DND-41 (cell line): ENCODE results near the gene DOCK6.

Source experiments
- CTCF ChIP-seq: IDR thresholded peaks from 2 replicates; pipeline ENCODE4 v1.5.1; 2012; ENCODE audit warnings: borderline replicate concordance, low read length, moderate library complexity, mild to moderate bottlenecking; ENCODE audit not compliant: poor library complexity, severe bottlenecking; ENCODE audit errors: extremely low read depth
- EZH2 ChIP-seq: IDR thresholded peaks from 3 replicates; pipeline ENCODE4 v1.6.1; 2012; ENCODE audit warnings: borderline replicate concordance, low read depth, mild to moderate bottlenecking, moderate library complexity, low read length, inconsistent platforms; ENCODE audit not compliant: severe bottlenecking

GRCh38 chr19:11210656-11210928, 51.7 kb downstream of the DOCK6 start:
- TF ChIP-seq CTCF (no peak), EZH2 (no peak)
